SKM-1 (cell line): ENCODE measurements around the gene PARG.
"Not testable (repeated sequence)": the region's sequence is repeated elsewhere in the genome, so short reads cannot be mapped to it uniquely, and the experiment has no call there.

Experiments used
- DNase-seq: peaks from one replicate; lab custom pipeline; 2025; ENCODE audit not compliant: unreplicated experiment; lab: John Stamatoyannopoulos, UW

The PARG gene

DNA sequence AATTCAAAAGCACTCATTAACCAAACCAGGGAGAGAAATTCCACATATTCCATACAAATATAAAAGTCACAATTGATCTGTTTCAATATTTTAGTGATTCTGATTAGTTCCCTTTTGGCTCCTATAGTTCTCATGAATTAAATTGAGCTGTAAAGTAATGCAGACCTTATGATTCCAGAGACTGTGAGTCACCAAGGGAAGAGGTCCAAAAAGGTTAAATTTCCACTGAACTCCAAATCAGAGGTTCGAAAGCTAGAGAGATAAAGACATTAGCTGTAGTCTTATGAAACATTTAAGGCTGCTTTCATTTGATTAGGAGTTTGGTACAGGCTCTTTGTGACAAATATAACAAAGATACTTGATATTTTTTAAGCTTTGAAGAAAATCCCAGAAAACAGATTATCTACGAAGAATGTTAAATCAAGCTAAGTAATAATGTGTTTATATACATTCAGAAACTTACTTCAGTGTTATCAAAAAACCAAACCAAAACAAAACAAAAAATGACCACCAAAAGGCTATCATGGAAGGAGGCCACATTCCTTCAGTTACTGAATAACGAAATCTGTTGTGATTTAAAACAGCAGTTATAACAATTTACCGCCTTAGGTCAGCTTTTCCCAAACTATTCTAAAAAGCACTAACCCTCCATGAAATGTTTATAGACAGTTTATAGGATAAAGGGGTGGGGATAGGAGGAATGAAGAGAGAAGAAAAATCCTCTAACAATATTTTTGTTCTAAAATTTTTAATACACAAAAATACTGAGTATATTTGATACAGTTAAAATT, 33.3 kb downstream of the PARG start:
- DNase-seq, result not testable (repeated sequence)

DNA sequence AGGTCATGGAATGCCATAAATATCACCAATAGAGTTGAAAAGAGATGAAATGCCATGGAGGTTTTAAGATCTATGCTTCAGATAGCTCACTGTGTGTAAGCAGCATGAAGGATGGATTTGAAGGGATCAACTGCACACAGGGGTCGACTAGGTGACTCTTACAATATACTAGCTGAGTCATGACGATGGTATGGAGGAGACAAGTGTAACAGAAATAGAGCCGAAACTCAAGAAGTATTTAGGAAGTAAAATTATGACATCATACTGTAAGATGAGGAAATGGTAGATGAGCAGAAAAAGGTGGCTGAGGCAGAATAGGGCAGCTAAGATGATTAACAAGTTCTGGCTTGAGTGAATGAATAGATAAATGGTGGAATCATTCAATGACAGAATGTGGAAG, 38.0 kb downstream of the PARG start:
- DNase-seq, result not testable (repeated sequence)

DNA sequence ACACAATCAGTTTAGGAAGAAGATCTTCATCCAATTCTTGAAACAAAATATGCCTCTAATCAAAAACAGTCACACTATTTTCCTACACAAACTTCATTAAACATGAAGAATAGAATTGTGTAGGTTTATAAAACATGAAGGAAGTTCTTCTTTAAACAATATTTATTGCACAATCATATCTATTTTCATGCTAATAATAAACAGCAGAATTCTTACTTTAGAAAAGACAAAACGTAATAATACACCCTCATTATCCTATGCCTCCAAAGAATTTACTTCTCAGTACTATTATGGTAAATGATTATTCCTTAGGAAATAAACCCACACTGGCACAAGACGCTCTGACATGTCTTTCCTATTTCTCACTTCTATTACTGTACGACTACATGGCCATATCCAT, 41.4 kb downstream of the PARG start:
- DNase-seq, result not testable (repeated sequence)

DNA sequence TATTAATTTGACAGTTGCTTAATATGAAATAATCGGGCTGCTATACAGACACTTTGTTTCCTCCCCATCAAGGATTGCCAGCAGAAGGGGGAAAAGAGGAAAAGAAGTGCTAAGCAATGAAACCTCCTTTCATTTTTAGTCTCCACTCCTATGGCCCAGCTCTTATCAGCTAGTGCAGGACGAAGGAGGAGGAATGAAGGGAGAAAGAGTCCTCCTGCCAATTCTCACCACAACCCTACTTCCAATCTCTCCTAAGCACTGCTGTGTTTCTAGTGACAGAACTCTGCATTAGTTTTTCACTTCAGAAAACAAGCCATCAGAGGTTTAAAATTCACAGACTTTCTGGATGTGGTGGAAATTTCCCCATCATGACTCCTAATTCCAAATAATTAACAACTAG, 41.8 kb downstream of the PARG start:
- DNase-seq, result not testable (repeated sequence)

DNA sequence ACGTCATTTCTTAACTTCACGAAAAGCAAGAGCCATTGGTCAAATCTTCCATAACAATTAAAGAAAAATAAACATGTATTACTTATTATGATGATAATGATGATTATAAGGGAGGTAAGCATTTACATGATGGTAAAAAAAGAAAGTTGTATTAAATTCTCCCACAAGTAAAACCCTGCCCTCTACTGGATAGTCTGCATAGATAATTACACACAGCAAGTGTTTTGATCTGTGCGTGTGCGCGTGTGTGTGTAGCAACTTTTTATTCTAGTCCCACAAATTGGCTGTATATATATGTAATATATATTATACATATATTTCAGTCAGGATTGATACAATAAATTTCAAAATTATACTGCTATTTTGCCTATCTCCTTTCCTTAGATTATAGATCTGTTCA, 51.8 kb downstream of the PARG start:
- not testable (repeated sequence) for DNase-seq

DNA sequence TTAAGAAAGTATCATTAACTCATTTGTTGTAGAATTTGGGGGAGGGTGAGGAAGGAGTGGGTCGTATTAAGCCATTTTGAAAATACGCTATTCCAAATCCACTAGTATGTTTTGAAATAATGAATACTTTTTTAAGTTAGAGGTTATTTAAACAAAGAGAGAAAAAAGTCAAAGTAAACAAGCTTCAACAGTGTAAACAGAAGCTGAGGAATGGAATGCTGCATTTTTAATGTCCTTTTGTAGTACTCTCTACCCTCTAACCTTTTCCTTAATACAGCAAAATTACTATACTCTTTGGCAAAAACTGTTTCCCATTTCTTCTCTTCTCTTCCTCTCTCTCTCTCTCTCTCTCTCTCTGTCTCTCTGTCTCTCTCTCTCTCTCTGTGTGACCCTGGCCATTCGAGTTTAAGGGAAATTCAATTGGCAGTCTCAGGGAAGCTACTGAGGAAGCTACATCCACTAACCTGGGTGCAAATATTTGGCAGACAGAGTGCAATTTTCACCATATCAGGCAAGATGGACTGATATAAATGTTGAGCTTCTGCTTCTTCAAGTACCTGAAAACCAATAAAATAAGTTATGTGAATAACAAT, 57.0 kb downstream of the PARG start:
- DNase-seq, result not testable (repeated sequence)

DNA sequence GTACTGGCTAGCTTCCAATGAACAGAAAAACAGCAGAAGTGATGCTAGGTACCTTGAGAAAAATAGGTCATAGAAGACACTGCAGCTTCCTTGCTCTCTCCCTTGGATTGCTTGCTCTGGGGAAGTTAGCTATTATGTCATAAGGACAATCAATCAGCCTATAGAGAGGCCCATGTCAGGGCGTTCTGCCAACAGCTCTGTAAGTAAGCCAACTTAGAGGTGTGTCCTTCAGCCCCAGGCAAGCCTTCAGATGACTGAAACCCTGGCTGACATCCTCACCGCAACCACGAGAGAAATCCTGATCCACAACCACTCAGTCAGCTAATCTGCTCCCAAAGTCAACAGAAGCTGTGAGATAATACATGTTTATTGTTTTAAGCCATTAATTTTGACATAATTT, 58.0 kb downstream of the PARG start:
- not testable (repeated sequence) for DNase-seq

DNA sequence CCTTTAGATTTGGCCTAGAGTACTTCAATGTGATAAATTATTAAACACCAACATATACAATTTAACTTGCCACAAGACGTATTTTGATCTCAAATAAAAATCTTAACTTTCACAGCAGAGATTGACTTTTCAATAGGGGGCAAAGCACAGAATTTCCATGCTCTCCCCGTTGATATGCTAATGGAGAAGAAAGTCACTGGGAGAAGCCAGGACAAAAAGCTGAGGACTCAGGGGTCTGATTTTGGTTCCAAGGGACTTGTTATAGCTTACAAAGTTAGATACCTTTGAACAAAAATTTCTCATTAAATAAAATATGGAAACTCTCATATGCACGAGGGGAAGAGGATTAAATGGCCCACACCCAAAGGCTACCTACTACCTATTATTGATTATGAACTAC, 59.5 kb downstream of the PARG start:
- not testable (repeated sequence) for DNase-seq

DNA sequence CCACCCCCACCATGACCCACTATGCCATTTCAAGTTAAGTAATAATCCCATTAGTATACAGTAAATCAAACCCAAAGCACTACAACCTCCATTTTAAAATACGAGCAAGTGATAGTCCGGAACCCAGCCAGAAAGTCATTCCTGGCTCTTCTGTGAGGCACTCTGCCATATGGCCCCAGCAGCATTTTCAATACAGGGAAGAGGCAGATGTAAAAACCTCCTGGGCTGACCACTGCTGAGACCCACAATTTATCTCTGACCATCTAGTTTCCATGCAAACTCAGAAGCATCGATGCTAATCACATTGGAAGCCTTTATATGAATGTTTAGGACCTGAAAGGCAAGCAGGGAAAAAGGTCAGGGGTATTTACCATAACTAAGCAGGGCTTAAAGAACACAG, 69.1 kb downstream of the PARG start:
- not testable (repeated sequence) for DNase-seq

DNA sequence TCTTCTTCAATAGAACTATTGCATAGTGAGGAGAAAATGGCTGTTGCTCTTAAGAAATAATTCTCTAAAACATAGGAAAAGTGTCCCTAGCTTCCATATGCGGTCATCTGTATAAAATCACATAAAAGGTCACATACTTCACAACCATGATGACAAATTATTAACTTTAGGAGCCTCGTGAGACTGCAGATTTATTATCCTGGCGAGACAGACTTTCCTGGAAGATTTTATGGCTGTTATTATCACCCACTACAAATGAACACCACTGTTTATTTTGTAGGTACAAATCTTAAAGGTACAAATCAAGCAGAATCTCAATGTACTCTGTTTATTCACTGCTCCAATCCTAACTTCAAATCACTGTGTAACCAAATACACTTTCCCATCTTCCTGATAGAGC, 70.4 kb downstream of the PARG start:
- not testable (repeated sequence) for DNase-seq

DNA sequence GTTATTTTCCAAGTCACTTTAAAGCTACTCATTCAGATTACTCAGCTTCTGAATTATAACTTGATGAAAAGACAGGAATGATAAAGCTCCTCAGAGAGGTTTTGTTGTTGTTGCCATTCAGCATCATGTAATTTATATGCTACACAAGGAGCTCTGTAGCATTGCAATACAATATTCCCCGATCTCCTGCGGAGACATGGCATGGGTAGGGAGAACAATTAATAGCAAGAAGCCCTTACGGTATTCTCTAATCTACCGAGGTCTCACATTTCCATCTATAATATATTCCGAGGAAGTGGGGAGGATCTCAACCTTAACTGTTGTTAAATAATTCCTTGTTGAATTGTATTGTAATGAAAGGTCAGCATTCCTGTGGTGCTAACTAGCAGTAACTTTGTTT, 81.9 kb downstream of the PARG start:
- not testable (repeated sequence) for DNase-seq

DNA sequence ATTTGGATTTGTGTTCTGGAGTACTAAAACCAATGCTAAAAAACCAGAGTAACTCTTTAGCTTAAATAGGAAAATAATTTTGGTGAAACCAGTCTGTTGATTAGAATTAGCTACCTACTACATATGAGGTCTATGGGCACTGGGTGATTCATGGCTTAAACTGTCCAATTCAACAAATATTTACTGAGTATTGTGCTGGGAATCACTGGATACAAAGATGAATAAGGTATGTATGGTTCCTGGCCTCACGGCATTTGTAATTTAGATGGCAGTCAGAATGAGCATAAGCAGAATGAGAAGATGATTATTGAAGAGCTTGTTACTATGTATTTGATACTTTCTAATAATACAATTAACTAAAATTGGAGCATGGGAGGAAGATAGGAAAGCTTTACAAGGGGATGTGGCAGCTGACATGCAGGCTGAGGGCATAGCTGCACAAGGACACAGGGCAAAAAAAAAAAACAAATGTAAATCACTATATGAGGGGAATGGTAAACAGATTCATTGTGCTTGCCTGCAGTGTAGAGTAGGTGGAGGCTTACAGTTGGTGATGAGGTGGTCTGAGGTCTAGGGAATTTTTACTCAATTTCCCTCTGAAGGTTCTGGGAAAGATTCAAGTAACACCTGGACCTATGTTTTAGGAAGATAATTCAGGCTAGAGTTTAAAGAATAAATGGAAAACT, 83.0 kb downstream of the PARG start:
- not testable (repeated sequence) for DNase-seq

DNA sequence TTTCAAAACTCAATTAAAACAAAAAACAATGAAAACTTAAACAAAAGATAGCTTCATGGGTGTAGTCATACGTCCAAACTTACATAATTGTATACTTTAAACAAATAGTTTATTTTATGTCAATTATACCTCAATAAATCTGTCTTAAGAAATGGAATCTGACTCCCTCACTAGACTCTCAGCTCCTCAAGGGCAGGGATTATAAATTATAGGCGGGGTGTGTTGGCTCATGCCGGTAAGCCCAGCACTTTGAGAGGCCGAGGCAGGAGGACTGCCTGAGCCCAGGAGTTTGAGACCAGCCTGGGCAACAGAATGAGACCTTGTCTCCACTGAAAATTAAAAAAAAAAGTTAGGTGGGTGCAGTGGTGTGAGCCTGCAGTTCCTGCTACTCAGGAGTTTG, 92.3 kb downstream of the PARG start:
- not testable (repeated sequence) for DNase-seq

DNA sequence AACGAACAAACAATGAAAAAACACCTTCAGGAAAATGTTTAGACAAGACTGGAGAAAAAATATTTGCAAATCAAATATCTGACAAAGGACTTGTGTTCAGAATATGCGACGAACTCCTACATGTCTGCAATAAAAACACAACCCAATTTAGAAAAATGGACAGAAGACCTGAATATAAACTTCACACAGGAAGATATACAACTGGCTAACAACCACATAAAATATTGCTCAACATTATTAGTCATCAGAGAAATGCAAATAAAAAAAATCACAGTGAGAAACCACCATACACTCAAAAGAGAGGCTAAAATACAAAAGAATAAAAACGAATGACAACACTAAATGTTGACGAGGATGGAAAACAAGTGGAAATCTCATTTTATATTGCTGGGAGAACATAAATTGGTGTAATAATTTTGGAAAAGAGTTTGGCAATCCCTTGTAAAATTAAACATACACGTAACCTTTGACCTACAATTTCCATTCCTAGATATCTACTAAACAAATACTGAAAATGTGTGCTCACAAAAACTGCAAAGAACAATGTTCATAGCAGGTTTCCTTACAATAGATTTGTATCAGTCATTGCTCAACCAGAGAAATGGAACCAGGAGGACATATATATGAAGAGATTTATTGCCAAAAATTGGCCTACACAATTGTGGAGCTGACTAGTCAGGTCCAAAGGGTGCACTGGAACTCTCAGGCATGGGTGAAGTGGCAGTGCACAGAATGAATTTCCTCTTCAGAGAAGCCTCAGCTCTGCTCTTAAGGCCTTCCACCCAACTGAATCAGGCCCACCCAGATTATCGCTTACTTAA, 96.8 kb downstream of the PARG start:
- no peak for DNase-seq

DNA sequence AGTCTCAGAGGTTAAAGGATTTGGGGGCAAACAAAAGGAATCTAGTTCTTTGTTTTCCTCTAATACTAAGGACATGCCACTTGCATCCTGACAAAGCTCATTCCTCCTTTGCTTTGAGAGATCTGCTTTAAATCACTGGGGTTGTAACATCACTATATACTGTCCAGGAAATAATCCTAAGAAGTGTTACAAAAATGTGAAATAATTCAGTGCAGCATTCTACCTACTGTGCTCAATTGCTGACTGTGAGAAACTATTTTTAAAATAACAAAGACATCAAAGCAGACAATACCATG, 99.5 kb downstream of the PARG start:
- DNase-seq, result not testable (repeated sequence)

DNA sequence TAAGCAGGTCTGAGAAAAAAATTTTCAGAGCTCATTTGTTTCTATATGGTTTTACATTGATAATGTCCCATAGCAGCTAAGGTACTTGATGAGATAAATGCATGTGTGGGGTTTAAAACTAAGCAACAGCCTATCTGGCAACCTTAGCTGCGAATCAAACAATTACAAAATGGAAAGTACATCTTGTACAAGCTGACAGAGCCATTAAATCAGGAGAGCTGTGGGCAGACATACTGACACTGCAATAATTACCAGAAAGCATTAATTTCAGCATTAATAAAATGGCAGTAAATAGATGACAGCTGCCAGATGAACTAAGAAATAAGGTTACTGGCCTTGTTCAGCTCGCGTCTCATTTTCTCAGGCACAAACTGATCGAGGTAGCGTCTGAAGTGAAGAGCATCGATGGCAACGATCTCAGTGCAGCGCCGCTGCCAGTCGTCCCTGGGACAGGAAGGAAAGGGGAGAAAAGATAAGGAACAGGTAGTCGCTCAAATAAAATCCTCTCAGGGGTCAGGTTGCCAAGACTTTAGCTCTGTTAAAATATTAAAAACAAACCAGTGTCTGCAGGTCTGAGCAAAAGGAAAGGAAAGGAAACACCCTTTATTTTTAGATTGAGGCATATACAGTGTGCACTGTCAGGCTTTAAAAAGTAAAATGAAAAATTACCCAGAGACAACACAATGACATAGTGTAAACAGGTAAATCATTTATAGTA, 100.1 kb downstream of the PARG start:
- DNase-seq, result no peak

DNA sequence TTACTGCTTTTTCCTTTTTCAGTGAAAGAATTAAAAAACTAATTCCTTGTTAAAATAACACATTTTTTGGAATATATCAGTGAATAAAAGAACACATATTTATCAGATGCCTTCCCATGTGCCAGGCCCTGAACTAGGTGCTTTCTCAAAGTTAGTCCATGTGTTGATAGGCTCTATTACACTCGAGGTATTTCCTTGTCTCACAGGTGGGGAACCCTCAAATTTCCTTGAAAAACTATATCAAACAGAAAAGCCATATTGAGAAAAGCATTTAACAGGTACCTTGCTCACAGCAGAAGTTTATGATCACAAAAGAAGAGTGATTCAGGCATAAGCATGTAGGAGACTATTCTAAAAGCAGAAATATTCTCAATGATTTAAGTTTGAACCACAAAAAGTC, 104.1 kb downstream of the PARG start:
- no peak for DNase-seq

DNA sequence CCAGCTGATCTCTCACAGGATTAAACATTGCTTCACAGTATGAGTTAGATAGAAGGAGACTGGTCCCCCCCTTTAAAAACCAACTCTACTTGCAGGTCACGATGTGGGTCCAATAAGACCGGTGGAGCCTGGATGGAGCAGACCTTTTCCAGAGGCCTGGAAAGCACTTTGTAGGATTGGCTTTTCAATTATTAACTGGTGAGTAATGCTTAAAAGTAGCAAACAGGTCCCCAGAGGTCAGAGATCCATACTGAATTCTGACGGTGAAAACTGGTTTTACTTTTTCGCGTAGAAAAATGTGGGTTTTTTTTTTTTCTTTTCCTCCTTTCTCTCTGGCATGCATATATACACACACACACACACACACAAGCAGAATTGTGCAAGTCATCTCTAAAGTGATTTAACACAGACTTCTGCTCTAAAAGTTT, 104.8 kb downstream of the PARG start:
- DNase-seq, result no peak

DNA sequence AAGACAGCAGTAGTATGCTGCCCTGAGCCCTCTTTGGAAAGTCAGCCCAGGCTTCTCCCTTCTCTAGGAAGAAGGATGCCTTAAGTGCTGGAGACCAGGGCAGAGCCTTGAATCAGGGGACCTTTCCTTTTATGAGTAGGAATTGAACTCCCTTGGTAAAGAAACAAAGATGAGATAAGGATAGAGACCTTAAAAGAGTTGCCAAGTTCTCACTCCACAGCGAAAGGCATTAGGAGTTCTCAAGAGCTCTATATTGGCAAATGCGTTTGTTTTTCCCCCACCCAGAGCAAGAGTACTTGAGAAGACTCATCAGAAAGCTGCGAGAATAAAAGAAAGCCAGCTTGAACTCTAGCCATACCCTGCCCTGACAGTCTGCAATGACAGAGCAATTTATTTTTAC, 106.9 kb downstream of the PARG start:
- no peak for DNase-seq

DNA sequence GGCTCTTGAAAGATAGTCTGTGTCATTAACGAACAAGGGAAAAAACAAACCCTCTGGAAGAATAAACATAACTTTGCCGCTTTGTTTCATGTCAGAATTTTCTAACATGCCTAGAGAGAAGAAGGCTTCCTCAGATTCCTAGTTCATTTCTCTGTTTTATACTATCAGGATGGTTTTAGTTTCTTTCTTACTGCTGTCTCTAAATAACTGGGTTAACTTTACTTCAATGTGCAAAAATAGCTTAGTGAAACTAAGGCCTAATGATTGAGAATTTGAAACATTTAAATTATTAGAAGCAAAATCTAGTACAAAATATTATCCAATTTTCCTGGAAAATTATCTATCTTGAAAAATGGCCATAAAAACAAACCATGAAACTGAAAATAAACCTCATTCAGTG, 107.6 kb downstream of the PARG start:
- no peak for DNase-seq

DNA sequence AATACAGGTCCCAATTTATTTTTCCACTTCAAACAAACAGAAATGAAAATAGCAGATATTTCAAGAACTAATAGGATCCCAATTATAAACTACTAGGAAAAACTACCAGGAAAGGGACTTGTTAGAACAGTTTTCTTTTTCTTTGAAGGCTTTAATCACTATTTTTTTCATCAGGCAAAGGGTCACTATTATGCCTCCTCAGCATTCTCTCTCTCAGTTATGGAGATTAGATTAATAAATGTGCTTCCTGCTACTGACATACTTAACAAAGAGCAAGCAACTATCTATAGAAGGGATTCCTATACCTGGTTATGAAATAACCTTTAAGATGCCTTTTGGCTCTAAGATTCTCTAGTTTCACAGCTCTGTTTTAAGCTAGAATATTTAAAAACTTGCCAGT, 108.7 kb downstream of the PARG start:
- no peak for DNase-seq
